Measurements from ENCODE around the gene DNAH3.

GRCh38 chr16:21033704-21034103 is 116.9 kb downstream of the DNAH3 start:
- TF ChIP-seq CTCF (conservative IDR thresholded peaks at IDR 0.05; ENCODE audit: low read depth in 2 of 2) (no peak), EZH2 (IDR thresholded peaks at IDR 0.05; ENCODE audit: low read depth, unreplicated experiment) (no peak), ZNF114 (CRISPR knock-in tag; IDR thresholded peaks at IDR 0.05) (no peak), EZH2phosphoT487 (IDR thresholded peaks at IDR 0.05; ENCODE audit: unreplicated experiment) (no peak), POLR2AphosphoS5 (IDR thresholded peaks at IDR 0.05; ENCODE audit: low read depth) (no peak), ZNF331 (CRISPR knock-in tag; IDR thresholded peaks at IDR 0.05; ENCODE audit: low read depth) (no peak), REST (IDR thresholded peaks at IDR 0.05; ENCODE audit: unreplicated experiment) (no peak), CREB1 (CRISPR knock-in tag; IDR thresholded peaks at IDR 0.05; ENCODE audit: low read depth) (no peak), JUNB (IDR thresholded peaks at IDR 0.05; ENCODE audit: unreplicated experiment) (no peak), ETS1 (IDR thresholded peaks at IDR 0.05) (no peak), ZNF462 (CRISPR knock-in tag; IDR thresholded peaks at IDR 0.05) (no peak)

Data from GM23338 (cell line).